ENCODE data around the gene DNAH9. TPM values are rescaled to one million over a fixed set of nuclear protein-coding genes. Genes with fewer than 3 reads are reported as not detected.

DNAH9 gene
- total and polyA plus RNA-seq, 4 donors, result 9.2 to 23.4 (median 18.3) TPM

GRCh38 chr17:11869680-11870394 is 271.6 kb downstream of the DNAH9 start:
- no peaks in the 10 kb centered on the region for H3K27me3 ChIP-seq (ENCODE audit: control insufficient read depth, insufficient read depth, low read length)
- no peak overlapping the region for H3K4me3 ChIP-seq (ENCODE audit: low read depth, low read length)
- no peaks in the 10 kb centered on the region for H3K9me3 ChIP-seq (ENCODE audit: control insufficient read depth, insufficient read depth, low read length)
- WGBS (ENCODE audit: insufficient coverage), result 95% methylated on average over 6 of the region's 8 CpGs
- no peak for DNase-seq (ENCODE audit: low read depth in 4 of 6, low spot score in 6 of 6)
- no peak overlapping the region for H3K27ac ChIP-seq (ENCODE audit: low read depth, low read length)
- H3K36me3 ChIP-seq (ENCODE audit: control insufficient read depth, insufficient read depth, low read length), result peaks cover 4% of the 10 kb centered on the region
- no peaks in the 10 kb centered on the region for H3K4me1 ChIP-seq (ENCODE audit: control insufficient read depth, insufficient read depth, low read length)

GRCh38 chr17:11871773-11872172 is 273.5 kb downstream of the DNAH9 start:
- H3K36me3 ChIP-seq (ENCODE audit: control insufficient read depth, insufficient read depth, low read length), result peaks cover 4% of the 10 kb centered on the region
- H3K27me3 ChIP-seq (ENCODE audit: control insufficient read depth, insufficient read depth, low read length), result no peaks in the 10 kb centered on the region
- no peaks in the 10 kb centered on the region for H3K4me1 ChIP-seq (ENCODE audit: control insufficient read depth, insufficient read depth, low read length)
- no peaks in the 10 kb centered on the region for H3K9me3 ChIP-seq (ENCODE audit: control insufficient read depth, insufficient read depth, low read length)
- no peak for DNase-seq (ENCODE audit: low read depth in 4 of 6, low spot score in 6 of 6)
- 88% methylated on average over 10 of the region's 10 CpGs for WGBS (ENCODE audit: insufficient coverage)
- H3K27ac ChIP-seq (ENCODE audit: low read depth, low read length), result no peak overlapping the region
- H3K4me3 ChIP-seq (ENCODE audit: low read depth, low read length), result no peak overlapping the region

GRCh38 chr17:11874756-11875155 is 276.5 kb downstream of the DNAH9 start:
- no peaks in the 10 kb centered on the region for H3K27me3 ChIP-seq (ENCODE audit: control insufficient read depth, insufficient read depth, low read length)
- WGBS (ENCODE audit: insufficient coverage), result 93% methylated on average over 6 of the region's 7 CpGs
- H3K4me3 ChIP-seq (ENCODE audit: low read depth, low read length), result no peak overlapping the region
- H3K9me3 ChIP-seq (ENCODE audit: control insufficient read depth, insufficient read depth, low read length), result no peaks in the 10 kb centered on the region
- no peak overlapping the region for H3K27ac ChIP-seq (ENCODE audit: low read depth, low read length)
- no peak for DNase-seq (ENCODE audit: low read depth in 4 of 6, low spot score in 6 of 6)
- no peaks in the 10 kb centered on the region for H3K4me1 ChIP-seq (ENCODE audit: control insufficient read depth, insufficient read depth, low read length)
- H3K36me3 ChIP-seq (ENCODE audit: control insufficient read depth, insufficient read depth, low read length), result peaks cover 4% of the 10 kb centered on the region

GRCh38 chr17:11880714-11881113 is 282.4 kb downstream of the DNAH9 start:
- no peaks in the 10 kb centered on the region for H3K9me3 ChIP-seq (ENCODE audit: control insufficient read depth, insufficient read depth, low read length)
- H3K36me3 ChIP-seq (ENCODE audit: control insufficient read depth, insufficient read depth, low read length), result no peaks in the 10 kb centered on the region
- no peaks in the 10 kb centered on the region for H3K27me3 ChIP-seq (ENCODE audit: control insufficient read depth, insufficient read depth, low read length)
- no peaks in the 10 kb centered on the region for H3K4me1 ChIP-seq (ENCODE audit: control insufficient read depth, insufficient read depth, low read length)
- DNase-seq (ENCODE audit: low read depth in 4 of 6, low spot score in 6 of 6), result peak in 4 of 6 donors; percentile 22 to 90 (median 48)
- WGBS (ENCODE audit: insufficient coverage), result 10% methylated on average over 2 of the region's 5 CpGs
- no peak overlapping the region for H3K4me3 ChIP-seq (ENCODE audit: low read depth, low read length)
- no peak overlapping the region for H3K27ac ChIP-seq (ENCODE audit: low read depth, low read length)

- Histone ChIP-seq H3K9me3 (ENCODE audit: control insufficient read depth, insufficient read depth, low read length) (no peaks in the 10 kb centered on the region), H3K27ac (ENCODE audit: low read depth, low read length) (no peak overlapping the region), H3K4me1 (ENCODE audit: control insufficient read depth, insufficient read depth, low read length) (no peaks in the 10 kb centered on the region), H3K4me3 (ENCODE audit: low read depth, low read length) (no peak overlapping the region), H3K27me3 (ENCODE audit: control insufficient read depth, insufficient read depth, low read length) (no peaks in the 10 kb centered on the region), H3K36me3 (ENCODE audit: control insufficient read depth, insufficient read depth, low read length) (no peaks in the 10 kb centered on the region)
- WGBS (ENCODE audit: insufficient coverage), result no CpG with 5 or more reads among the region's 3 CpGs
- DNase-seq (ENCODE audit: low read depth in 4 of 6, low spot score in 6 of 6), result no peak
Observed at GRCh38 chr17:11882716-11883115, 284.4 kb downstream of the DNAH9 start.

- H3K9me3 ChIP-seq (ENCODE audit: control insufficient read depth, insufficient read depth, low read length), result no peaks in the 10 kb centered on the region
- DNase-seq (ENCODE audit: low read depth in 4 of 6, low spot score in 6 of 6), result no peak
- H3K4me1 ChIP-seq (ENCODE audit: control insufficient read depth, insufficient read depth, low read length), result peaks cover 3% of the 10 kb centered on the region
- no peaks in the 10 kb centered on the region for H3K27me3 ChIP-seq (ENCODE audit: control insufficient read depth, insufficient read depth, low read length)
- no peak overlapping the region for H3K4me3 ChIP-seq (ENCODE audit: low read depth, low read length)
- H3K36me3 ChIP-seq (ENCODE audit: control insufficient read depth, insufficient read depth, low read length), result no peaks in the 10 kb centered on the region
- no peak overlapping the region for H3K27ac ChIP-seq (ENCODE audit: low read depth, low read length)
- no CpG with 5 or more reads among the region's 2 CpGs for WGBS (ENCODE audit: insufficient coverage)
Observed at GRCh38 chr17:11885051-11885450, 286.8 kb downstream of the DNAH9 start.

- H3K27me3 ChIP-seq (ENCODE audit: control insufficient read depth, insufficient read depth, low read length), result no peaks in the 10 kb centered on the region
- H3K27ac ChIP-seq (ENCODE audit: low read depth, low read length), result no peak overlapping the region
- 83% methylated on average over 4 of the region's 5 CpGs for WGBS (ENCODE audit: insufficient coverage)
- H3K9me3 ChIP-seq (ENCODE audit: control insufficient read depth, insufficient read depth, low read length), result no peaks in the 10 kb centered on the region
- peaks cover 3% of the 10 kb centered on the region for H3K4me1 ChIP-seq (ENCODE audit: control insufficient read depth, insufficient read depth, low read length)
- DNase-seq (ENCODE audit: low read depth in 4 of 6, low spot score in 6 of 6), result no peak
- H3K36me3 ChIP-seq (ENCODE audit: control insufficient read depth, insufficient read depth, low read length), result no peaks in the 10 kb centered on the region
- H3K4me3 ChIP-seq (ENCODE audit: low read depth, low read length), result no peak overlapping the region
Observed at GRCh38 chr17:11889266-11889665, 291.0 kb downstream of the DNAH9 start.

- WGBS (ENCODE audit: insufficient coverage), result no CpG with 5 or more reads among the region's 4 CpGs
- H3K27ac ChIP-seq (ENCODE audit: low read depth, low read length), result no peak overlapping the region
Observed at GRCh38 chr17:11893862-11894261, 295.6 kb downstream of the DNAH9 start.

GRCh38 chr17:11896199-11896598 is 297.9 kb downstream of the DNAH9 start:
- no peaks in the 10 kb centered on the region for H3K9me3 ChIP-seq (ENCODE audit: control insufficient read depth, insufficient read depth, low read length)
- no peak for DNase-seq (ENCODE audit: low read depth in 4 of 6, low spot score in 6 of 6)
- no peaks in the 10 kb centered on the region for H3K27me3 ChIP-seq (ENCODE audit: control insufficient read depth, insufficient read depth, low read length)
- no CpG with 5 or more reads among the region's 1 CpG for WGBS (ENCODE audit: insufficient coverage)
- peaks cover 9% of the 10 kb centered on the region for H3K4me1 ChIP-seq (ENCODE audit: control insufficient read depth, insufficient read depth, low read length)
- H3K4me3 ChIP-seq (ENCODE audit: low read depth, low read length), result no peak overlapping the region
- H3K27ac ChIP-seq (ENCODE audit: low read depth, low read length), result no peak overlapping the region
- no peaks in the 10 kb centered on the region for H3K36me3 ChIP-seq (ENCODE audit: control insufficient read depth, insufficient read depth, low read length)

More at GRCh38 chr17:11893862-11894261, 295.6 kb downstream of the DNAH9 start:
- H3K9me3 ChIP-seq (ENCODE audit: control insufficient read depth, insufficient read depth, low read length), result no peaks in the 10 kb centered on the region
- no peaks in the 10 kb centered on the region for H3K27me3 ChIP-seq (ENCODE audit: control insufficient read depth, insufficient read depth, low read length)
- peaks cover 3% of the 10 kb centered on the region for H3K4me1 ChIP-seq (ENCODE audit: control insufficient read depth, insufficient read depth, low read length)
- DNase-seq (ENCODE audit: low read depth in 4 of 6, low spot score in 6 of 6), result no peak
- H3K36me3 ChIP-seq (ENCODE audit: control insufficient read depth, insufficient read depth, low read length), result no peaks in the 10 kb centered on the region
- H3K4me3 ChIP-seq (ENCODE audit: low read depth, low read length), result no peak overlapping the region

GRCh38 chr17:11898526-11899235 is 300.4 kb downstream of the DNAH9 start:
- WGBS (ENCODE audit: insufficient coverage), result 100% methylated on average over 1 of the region's 7 CpGs
- Histone ChIP-seq H3K36me3 (ENCODE audit: control insufficient read depth, insufficient read depth, low read length) (no peaks in the 10 kb centered on the region), H3K27ac (ENCODE audit: low read depth, low read length) (no peak overlapping the region), H3K4me1 (ENCODE audit: control insufficient read depth, insufficient read depth, low read length) (peaks cover 9% of the 10 kb centered on the region), H3K9me3 (ENCODE audit: control insufficient read depth, insufficient read depth, low read length) (no peaks in the 10 kb centered on the region), H3K27me3 (ENCODE audit: control insufficient read depth, insufficient read depth, low read length) (no peaks in the 10 kb centered on the region), H3K4me3 (ENCODE audit: low read depth, low read length) (no peak overlapping the region)
- DNase-seq (ENCODE audit: low read depth in 4 of 6, low spot score in 6 of 6), result peak in 1 of 6 donors; percentile 2
